Ishikawa (cell line): ENCODE measurements around the gene PCID2.

ENCODE experiments used
- CEBPB ChIP-seq: IDR thresholded peaks from 2 replicates; pipeline ENCODE4 v1.6.1; 2012
- CREB1 ChIP-seq: IDR thresholded peaks from 2 replicates; pipeline ENCODE4 v1.6.1; 2012; ENCODE audit warnings: low read depth
- EGR1 ChIP-seq: IDR thresholded peaks from 2 replicates; pipeline ENCODE4 v1.6.1; 2012
- EP300 ChIP-seq: IDR thresholded peaks from 2 replicates; pipeline ENCODE4 v1.6.1; 2012; ENCODE audit warnings: borderline replicate concordance
- FOXM1 ChIP-seq: IDR thresholded peaks from 2 replicates; pipeline ENCODE4 v1.6.1; 2012; ENCODE audit warnings: low read depth, borderline replicate concordance
- NFIC ChIP-seq: IDR thresholded peaks from 2 replicates; pipeline ENCODE4 v1.6.1; 2012
- RAD21 ChIP-seq: IDR thresholded peaks from 2 replicates; pipeline ENCODE4 v1.6.1; 2012; ENCODE audit warnings: low read depth
- TAF1 ChIP-seq: IDR thresholded peaks from 2 replicates; pipeline ENCODE4 v1.6.1; 2012; ENCODE audit warnings: low read depth, mild to moderate bottlenecking
- TCF12 ChIP-seq: IDR thresholded peaks from 2 replicates; pipeline ENCODE4 v1.6.1; 2012; ENCODE audit warnings: low read depth
- TEAD4 ChIP-seq: IDR thresholded peaks from 2 replicates; pipeline ENCODE4 v1.6.1; 2012
- YY1 ChIP-seq: IDR thresholded peaks from 2 replicates; pipeline ENCODE4 v1.6.1; 2012; ENCODE audit warnings: low read depth
- ZBTB7A ChIP-seq: IDR thresholded peaks from 2 replicates; pipeline ENCODE4 v1.6.1; 2012; ENCODE audit warnings: low read depth
- TF ChIP-seq, protein P1 (sequence below): IDR thresholded peaks from 2 replicates; pipeline ENCODE4 v1.6.1; 2012
- TF ChIP-seq, protein P2 (sequence below): IDR thresholded peaks from 2 replicates; pipeline ENCODE4 v1.6.1; 2012; ENCODE audit warnings: low read depth, mild to moderate bottlenecking
- TF ChIP-seq, protein P3 (sequence below): IDR thresholded peaks from 2 replicates; pipeline ENCODE4 v1.6.1; 2012

The PCID2 gene

DNA sequence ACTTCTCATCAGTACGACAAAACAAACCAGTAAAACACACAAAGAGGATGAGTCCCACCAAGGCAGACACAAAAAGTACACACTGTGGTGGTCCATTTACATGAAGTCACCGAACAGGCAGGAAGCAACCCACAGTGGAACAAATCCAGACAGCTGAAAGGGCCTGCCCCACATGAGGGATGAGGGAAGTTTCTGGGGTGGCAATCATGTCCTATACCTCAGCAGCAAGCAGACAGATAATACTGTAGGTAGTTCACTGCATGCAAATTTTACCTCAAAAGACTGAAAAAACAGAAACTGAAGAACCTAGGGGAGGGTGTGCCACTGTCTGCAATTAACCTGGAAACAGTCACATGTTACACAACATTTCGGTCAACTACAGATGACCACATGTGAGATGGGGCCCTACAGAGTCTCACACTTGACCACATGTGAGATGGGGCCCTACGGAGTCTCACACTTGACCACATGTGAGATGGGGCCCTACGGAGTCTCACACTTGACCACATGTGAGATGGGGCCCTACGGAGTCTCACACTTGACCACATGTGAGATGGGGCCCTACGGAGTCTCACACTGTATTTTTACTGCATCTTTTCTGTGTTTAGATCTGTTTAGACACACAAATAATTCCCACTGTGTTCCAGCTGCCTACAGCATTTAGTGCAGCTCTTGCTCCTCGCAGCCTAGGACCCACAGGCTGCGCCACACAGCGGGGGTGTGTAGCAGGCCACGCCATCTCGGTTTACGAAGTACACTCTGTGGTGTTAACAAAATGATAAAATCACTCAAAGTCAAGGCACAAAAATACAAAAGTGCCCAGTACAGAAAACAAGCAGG lies 22.2 kb downstream of the PCID2 start:
- TF ChIP-seq TCF12 (no peak), CREB1 (no peak), TEAD4 (no peak), EGR1 (no peak), CEBPB (no peak), RAD21 (no peak), EP300 (no peak)
- TF ChIP-seq, protein P1, sequence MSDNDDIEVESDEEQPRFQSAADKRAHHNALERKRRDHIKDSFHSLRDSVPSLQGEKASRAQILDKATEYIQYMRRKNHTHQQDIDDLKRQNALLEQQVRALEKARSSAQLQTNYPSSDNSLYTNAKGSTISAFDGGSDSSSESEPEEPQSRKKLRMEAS: no peak
- TF ChIP-seq, protein P2, sequence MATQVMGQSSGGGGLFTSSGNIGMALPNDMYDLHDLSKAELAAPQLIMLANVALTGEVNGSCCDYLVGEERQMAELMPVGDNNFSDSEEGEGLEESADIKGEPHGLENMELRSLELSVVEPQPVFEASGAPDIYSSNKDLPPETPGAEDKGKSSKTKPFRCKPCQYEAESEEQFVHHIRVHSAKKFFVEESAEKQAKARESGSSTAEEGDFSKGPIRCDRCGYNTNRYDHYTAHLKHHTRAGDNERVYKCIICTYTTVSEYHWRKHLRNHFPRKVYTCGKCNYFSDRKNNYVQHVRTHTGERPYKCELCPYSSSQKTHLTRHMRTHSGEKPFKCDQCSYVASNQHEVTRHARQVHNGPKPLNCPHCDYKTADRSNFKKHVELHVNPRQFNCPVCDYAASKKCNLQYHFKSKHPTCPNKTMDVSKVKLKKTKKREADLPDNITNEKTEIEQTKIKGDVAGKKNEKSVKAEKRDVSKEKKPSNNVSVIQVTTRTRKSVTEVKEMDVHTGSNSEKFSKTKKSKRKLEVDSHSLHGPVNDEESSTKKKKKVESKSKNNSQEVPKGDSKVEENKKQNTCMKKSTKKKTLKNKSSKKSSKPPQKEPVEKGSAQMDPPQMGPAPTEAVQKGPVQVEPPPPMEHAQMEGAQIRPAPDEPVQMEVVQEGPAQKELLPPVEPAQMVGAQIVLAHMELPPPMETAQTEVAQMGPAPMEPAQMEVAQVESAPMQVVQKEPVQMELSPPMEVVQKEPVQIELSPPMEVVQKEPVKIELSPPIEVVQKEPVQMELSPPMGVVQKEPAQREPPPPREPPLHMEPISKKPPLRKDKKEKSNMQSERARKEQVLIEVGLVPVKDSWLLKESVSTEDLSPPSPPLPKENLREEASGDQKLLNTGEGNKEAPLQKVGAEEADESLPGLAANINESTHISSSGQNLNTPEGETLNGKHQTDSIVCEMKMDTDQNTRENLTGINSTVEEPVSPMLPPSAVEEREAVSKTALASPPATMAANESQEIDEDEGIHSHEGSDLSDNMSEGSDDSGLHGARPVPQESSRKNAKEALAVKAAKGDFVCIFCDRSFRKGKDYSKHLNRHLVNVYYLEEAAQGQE: no peak
- TF ChIP-seq, protein P3, sequence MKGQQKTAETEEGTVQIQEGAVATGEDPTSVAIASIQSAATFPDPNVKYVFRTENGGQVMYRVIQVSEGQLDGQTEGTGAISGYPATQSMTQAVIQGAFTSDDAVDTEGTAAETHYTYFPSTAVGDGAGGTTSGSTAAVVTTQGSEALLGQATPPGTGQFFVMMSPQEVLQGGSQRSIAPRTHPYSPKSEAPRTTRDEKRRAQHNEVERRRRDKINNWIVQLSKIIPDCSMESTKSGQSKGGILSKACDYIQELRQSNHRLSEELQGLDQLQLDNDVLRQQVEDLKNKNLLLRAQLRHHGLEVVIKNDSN: no peak

DNA sequence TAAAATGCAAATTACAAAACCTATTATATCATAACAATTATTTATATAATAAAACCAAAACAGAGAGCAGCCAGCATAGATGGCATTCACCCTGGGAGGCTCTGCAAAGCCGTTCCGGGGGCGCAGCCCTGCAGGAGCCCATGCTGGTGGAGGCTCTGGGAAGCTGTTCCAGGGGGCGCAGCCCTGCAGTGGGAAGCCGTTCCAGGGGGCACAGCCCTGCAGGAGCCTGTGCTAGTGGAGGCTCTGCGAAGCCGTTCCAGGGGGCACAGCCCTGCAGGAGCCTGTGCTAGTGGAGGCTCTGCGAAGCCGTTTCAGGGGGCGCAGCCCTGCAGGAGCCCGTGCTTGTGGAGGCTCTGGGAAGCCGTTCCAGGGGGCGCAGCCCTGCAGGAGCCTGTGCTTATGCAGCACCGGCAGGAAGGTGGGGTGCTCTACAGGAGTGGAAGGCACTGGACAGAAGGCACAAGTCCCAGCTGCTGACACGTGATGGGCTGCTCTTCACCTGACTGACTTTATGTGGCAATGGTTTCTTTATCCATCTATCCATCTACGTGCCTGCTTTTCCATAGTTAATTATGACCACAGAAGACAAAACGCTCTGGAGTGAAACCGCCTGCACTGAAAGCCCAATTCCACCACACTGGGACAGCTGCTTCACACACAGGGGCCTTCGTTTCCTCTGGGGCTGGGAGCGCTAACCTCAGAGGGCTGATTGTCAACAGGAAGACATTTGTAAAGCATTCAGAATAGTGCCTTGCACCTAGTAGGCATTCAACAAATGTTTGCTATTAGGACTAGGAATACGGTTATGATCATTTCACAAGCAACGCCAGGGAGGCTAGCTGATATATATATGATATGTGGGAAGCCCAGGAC lies 23.7 kb downstream of the PCID2 start:
- no peak for TF ChIP-seq FOXM1
- TF ChIP-seq EGR1: no peak
- TF ChIP-seq, protein P1: no peak
- TF ChIP-seq CREB1: no peak
- no peak for TF ChIP-seq TCF12
- no peak for TF ChIP-seq RAD21
- no peak for TF ChIP-seq YY1
- TF ChIP-seq, protein P3: no peak
- no peak for TF ChIP-seq NFIC
- TF ChIP-seq TAF1: no peak
- TF ChIP-seq ZBTB7A: no peak
- TF ChIP-seq EP300: no peak
- no peak for TF ChIP-seq CEBPB
- TF ChIP-seq TEAD4: no peak
- TF ChIP-seq, protein P2: no peak

DNA sequence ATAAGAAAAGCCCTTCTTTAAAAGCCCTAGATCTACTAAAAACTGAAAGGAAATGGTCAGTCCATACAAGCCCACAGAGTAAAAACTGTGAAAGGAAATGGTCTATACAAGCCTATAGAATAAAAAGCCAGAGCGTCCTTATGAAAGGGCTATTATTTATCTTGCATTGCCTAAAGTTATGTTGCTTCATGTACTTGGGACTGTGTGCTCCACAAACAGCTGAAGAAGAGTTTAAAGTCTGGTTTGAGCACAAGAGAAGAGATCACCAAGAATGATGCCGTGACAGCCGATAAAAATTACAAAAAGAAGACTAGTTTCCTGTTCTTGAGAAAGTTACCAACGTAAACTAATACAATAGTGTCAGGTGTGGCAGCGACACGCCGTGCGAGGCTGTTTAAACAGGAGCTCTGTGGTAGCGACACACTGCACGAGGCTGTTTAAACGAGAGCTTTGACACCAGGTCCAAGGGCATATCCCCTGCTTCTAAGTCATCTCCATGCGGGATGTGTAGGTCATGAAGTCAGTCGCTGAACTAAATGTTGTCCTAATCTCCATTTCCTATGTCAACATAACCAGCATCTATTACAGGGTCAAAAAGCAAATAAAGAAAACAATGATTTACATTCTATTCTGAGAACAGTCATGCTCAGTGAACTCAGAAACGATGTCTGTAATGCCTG lies 24.9 kb downstream of the PCID2 start:
- TF ChIP-seq, protein P2: no peak
- no peak for TF ChIP-seq YY1
- TF ChIP-seq, protein P1: no peak
- no peak for TF ChIP-seq TAF1
- TF ChIP-seq, protein P3: no peak
- no peak for TF ChIP-seq RAD21
- TF ChIP-seq EGR1: no peak
- no peak for TF ChIP-seq TEAD4
- TF ChIP-seq CREB1: no peak
- TF ChIP-seq FOXM1: no peak
- TF ChIP-seq TCF12: no peak
- no peak for TF ChIP-seq EP300
- no peak for TF ChIP-seq CEBPB
- TF ChIP-seq ZBTB7A: no peak
- no peak for TF ChIP-seq NFIC
